ENCODE measurements around the gene ADGB.

ADGB gene

DNA sequence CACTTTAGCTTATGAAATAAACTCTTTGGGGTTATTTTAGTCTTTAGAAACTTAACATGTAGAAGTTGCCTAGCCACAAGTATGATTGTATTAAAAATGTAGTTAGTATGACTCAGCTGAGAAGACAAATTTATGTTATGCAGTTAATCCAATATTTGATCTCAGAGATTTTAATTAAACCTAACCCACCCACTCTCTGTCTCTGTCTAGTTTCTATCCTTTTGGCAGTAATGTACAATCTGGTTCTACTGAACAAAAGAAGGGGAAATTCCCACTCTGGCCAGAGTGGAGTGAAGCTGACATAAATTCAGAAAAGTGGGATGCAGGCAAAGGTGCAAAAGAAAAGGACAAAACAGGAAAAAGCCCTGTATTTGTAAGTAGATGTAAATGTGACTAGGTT, 36.4 kb downstream of the ADGB start:
- DNase-seq, result no peak

DNA sequence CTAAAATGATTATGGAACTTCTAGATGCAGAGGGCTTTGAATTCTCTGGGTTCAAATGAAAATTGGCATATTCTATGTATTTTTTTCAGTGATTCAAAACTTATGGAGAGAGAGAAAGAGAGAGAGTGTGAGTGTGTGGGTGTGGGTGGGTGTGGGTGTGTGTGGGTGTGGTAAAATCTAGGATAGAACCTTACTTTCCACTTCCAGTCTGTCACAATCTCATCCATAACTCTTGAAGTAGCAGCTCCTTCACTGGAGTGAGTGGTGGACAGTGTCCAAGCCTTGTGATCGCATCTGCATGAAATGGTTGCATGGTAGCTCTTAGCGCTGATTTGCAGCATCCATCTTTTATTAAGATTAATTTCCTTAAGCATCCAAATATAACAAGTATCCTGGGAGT, 37.7 kb downstream of the ADGB start:
- no peak for DNase-seq

DNA sequence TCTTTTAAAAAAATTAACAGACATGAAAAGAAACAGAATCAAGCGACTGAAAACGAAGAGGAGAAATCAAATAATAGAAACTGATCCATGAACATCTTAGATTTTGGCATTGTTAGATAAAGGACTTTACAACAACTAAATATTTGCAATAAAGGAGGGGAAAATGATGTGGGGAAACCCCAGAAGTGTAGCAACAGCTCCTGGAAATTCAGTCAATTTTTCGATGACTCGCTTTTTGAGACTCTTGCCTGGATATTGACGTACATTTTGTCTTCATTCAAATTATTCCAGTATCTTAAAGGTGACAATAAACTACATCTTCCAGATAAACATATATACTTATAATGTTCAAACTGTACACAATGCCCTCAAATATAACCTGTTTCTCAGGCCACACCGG, 44.1 kb downstream of the ADGB start:
- DNase-seq, result no peak

DNA sequence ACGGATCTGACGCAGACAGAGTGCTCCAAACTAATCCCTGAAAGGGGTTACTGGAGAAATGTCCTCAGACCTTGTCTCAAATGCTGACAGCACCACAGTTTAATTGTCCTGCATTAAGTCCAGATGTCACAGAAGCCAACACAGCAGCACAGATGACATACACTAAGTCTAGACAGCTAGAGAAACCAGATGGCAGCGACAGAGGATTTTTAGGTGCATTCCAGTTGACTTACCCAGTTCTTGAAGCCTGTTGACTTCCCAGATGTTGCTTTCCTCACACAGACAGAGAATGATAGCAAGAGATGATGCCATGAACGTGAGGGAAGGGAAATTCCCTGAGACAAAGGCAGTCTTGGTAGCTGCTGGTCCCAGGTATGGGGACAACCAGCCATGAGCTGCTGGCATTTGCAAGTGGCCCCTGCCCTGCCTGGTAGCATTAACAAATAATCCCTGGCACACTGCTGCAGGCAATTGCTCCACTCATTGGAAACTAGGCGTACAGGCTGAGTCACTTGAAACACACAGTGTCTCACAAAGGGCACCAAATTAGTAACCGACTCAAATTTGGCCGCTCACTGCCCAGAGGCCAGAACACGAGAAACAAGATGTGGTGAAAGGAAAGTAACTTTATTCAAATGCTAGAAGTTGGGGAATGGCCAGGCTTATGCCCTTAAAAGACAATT, 52.2 kb downstream of the ADGB start:
- no peak for DNase-seq

DNA sequence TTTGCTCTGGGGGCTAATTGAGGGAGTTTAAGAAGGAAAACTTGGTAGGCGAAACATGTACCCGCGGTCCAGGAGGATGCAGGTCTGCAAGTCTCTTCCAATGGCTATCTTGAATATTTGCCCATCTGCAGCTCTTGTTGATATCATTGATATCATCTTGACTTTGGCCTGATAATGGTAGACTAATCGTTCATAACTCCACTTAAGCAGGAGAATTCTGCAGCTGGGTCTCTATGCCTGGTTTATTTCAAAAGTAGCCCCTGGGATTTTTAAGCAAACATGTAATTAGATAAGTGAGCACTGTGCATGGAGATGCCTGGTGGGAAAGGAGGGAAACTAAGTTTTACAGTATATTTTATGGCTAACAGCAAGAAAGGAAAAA, 52.7 kb downstream of the ADGB start:
- DNase-seq, result no peak

DNA sequence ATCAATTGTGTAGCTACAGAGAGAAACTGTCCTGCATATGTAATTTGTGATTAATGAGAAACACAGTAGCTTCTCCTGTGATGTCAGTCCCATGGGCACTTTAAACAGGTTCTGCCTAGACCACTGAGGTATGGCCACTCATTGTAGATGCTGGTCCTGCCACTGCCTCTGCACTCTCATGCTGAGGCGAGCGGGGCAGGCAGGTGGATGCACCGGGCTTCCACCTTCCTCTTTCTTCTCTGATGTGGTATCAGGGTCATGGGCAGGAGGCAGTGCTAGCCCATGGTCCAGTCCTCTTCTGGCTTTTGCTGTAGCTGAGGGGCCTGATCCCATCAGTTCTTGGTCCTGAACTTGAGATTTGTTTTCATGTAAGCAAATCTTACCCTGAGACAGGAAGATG, 58.7 kb downstream of the ADGB start:
- DNase-seq, result no peak

DNA sequence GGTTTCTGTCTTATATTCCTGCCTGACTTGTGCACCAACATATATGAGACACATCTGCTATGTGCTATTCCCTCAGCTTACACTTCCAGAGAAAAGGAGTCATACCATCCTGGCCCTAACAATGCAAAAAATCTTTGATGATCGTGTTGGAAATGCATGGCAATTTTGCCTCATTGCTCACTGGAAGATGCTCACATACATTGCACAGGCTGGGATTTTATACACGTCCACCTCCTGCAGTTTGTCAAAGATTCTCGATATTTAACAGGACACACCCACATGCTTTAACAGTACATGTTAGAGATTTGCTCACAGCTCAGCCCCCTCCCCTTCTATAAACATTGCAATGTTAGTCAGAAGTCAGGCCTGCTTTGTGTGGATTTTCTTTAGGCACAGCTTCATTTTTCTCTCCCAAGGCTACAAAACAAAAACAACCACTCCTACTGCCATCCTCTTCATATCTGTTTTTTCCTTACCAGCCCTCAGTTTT, 66.1 kb downstream of the ADGB start:
- DNase-seq, result no peak

DNA sequence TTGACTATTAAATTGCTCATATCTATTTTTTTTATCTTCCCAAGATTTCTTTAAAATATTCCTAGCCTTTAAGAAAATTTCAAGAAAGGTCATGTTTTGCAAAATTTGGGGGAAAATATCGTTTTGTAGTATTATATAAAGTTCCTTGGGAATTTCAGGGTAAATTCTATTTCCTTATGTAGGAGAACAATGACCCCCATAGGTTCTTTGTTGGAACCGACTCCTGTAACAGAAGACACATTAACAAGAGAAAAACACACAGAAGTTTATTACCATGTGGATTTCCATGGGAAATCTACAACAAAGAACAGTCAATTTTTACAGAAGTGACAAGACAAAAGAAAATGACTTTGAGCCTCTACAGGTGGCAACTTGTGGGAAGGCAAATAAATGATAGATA, 68.1 kb downstream of the ADGB start:
- DNase-seq, result no peak

DNA sequence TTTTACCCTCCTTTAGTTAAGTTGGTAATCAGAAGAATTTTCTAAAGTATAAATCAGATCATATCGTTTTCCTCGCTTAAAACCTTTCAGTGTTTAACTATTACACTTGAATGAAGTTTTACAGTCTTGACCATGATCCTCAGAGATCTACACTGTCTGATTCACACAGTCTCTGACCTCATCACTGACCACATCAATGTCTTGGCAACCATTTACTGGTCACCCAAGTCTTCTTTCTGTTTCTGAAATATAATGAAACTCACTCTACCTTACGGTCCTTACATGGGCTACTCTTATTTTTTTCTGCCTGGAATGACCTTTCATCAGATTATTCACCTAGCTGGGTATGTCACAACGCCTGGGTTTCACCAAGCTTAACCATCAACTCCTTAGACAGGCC, 71.4 kb downstream of the ADGB start:
- no peak for DNase-seq

DNA sequence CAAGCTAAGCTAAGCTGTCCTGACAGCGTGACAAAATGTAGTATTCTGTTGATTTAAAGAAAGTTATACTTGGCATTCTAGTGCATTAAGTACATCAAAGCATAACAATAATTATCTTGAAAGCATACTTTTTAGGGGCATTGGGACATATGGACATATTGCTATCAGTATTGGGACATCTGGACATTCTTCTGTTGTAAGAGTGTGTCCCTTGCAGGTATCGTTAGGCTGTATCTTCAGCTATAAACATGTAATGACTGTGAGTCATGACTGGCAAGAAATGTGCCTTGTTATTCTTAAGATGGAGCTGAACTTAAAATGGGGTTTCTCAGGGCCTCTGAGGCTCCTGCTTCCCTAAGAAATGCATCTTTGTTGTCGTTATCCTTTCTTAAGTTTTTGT, 74.3 kb downstream of the ADGB start:
- DNase-seq, result no peak

DNA sequence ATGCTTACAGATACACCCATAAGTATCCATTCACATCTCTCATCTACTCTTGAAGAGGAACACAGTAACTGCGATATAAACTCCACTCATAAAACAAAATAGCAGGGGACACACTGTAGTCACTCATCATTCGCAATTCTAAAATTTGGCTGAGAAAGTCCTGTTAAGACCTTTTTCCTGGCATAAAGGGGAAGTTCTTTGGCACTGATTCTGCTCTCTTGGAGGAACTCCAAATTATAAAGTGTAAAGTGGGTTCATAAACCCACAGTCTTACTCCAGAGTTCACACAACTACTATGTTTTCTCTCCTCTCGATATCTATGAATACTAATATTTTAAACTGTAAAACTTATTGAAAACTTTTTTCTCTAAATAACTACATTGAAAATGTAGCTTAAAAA, 80.6 kb downstream of the ADGB start:
- no peak for DNase-seq

DNA sequence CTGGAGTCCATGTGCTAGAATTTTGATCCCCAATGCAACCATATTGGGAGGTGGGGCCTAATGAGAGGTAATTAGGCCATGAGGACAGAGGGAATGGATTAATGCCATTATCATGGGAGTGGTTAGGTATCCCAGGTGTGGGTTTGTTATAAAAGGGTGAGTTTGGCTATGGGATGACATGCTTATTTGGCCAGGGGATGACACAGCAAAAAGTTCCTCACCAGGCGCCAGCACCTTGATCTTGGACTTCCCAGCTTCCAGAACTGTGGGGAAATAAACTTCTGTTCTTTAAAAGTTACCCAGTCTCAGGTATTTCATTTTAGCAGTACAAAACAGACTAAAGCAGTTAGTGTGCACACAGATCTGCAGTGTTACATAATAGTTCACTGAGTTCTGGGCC, 84.1 kb downstream of the ADGB start:
- DNase-seq, result no peak

DNA sequence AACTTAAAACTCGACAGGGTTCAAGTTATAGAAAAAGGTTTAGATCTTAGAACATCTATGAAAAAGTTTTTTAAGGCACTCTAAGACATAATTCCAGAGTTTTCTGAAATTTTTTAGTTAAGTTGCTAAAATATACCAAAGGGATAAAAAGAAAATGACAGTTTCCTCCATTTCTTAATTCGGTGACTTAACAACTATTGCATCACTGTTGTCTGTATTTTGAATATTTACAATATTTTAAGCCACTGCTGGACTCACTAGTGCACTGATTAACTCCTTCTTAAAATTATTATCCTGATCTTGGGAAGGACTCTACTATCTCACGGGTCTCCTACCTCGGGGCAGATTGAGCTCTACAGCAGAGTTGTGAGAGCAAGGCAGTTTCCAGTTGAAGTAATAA, 91.0 kb downstream of the ADGB start:
- no peak for DNase-seq

DNA sequence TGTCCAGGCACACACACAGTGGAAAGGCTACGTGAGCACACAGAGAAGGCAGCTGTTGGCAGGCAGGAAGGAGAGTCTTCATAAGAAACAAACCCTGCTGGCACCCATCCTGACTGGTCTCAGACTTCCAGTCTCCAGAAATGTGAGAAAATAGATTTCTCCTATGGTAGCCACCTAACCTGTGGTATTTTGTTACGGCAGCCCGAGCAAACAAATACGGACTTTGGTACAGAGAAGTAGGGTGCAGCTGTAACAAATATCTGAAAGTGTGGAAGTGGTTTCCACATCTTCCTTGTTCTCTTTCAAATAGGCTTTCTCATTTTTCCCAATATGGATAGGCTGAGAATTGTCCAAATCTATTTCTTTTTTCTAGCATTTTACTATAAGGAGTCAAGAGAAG, 94.6 kb downstream of the ADGB start:
- DNase-seq, result no peak

DNA sequence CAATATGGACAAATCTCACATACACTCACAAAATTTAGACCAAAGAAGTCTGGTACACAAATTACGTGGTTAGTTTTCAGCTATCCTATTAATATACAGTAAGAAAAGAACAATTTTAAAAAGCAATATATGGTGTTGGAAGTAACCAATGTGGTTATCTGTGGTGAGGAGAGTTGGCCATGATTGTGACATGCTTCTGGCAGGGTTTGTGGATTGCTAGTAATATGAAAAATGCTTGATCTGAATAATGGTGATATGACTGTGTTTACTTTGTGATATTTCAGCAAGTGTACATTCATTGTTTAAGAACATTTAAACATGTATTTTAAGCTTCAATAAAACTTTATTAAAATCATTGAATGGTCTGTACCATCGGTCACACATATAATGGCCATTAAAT, 99.1 kb downstream of the ADGB start:
- no peak for DNase-seq

DNA sequence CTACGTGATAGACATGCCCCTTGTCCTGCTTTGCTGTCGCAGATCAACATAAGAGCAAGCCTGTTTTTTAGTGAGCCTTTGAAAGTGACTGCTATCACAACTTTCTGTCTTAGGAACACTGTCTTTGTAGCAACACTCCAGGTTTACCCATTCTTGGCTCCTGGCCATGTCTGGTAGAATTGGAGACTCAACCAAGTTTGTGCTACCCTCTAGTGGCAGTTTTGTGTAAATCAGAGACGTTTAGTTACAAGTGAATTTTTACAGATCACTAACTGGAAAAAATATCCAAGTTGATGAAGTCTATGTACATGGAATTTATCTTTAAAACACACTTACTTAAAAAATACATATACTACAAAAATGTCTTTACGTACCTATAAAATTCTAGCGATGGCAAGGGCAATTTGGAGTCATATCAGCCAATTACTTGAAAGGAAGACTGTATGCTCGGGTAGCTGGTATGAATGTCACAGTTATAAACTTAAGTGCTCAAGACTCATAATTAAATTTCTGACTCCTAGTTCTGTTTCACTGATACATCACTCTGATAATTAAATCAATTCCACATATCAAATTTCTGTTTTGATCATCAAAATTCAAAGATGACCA, 101.4 kb downstream of the ADGB start:
- DNase-seq, result no peak

DNA sequence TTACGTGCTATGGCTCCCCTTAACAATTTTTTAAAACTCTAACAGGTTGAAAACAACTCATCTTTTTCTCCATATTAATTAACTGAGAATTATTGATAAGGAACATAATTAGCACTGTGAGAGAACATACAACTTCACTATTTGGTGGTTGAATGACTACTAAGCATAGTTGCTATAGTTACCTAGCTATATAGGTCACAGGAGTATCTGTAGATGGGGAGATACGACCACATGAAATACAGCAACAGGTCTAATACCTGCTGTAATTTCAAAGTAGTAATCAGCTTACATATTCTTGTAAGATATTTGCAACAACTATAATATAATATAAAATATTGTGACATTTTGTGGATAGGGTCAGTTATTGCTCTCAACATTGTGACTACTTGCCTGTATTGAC, 102.9 kb downstream of the ADGB start:
- no peak for DNase-seq

DNA sequence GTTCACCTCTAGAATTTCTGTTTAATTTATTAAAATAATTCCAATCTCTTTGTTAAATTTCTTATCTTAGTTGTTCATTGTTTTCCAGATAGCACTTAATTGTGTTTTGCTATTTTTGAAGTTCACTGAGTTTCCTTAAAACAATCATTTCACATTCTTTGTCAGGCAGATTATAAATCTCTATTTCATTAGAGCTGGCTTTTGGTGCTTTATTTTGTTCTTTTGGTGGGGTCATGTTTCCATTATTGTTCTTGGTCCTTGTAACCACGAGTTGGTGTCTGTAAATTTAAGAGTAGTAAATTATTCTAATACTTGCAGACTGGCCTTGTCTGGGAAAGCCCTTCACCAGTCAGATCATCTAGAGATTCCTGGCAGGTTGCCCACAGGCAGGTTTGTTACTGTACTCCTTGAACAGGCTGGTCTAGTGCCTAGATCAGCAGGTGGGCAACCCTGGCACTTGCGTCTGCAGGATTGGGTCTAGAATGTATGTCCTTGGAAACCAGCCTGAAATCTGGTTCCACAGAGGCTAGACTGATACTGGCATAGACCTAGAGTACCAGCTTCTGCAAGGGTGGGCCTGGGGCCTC, 110.4 kb downstream of the ADGB start:
- DNase-seq, result no peak

DNA sequence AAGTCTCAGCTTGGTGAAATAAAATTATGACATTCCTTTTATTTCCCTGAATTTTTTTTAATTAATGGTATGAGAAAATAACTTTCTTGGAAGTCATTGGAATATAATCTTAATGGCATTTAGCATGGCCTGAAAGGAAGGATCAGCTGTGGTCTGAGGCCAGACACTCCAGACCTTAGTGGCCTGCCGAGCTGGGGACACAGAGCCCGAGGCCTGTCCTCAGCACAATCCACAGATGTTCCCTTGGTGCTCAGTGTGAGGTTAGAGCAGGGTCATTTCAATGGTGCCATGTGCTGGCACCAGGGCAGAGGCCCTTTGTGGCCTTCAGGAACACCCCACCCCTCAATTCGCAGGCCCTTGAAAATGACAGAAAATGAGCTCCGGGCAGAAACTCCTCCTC, 120.6 kb downstream of the ADGB start:
- DNase-seq, result no peak

DNA sequence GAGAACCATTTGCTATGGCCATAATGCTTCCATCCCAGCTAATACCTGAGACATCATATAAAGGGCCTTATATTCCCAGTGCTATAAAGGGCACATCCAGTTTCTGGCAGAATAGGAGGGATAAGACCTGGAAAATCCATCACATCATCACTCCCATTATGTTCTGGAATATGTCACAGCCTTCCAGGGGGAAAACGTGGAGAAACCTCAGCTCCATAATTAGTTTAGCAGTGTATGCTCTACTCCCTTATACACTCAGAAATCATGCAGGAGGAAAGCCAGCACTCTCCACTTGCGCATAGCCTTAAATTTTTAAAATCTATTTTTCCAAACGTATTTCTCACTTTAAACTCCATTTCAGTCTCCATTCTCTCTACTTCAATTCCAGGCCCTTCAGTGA, 140.9 kb downstream of the ADGB start:
- no peak for DNase-seq

DNA sequence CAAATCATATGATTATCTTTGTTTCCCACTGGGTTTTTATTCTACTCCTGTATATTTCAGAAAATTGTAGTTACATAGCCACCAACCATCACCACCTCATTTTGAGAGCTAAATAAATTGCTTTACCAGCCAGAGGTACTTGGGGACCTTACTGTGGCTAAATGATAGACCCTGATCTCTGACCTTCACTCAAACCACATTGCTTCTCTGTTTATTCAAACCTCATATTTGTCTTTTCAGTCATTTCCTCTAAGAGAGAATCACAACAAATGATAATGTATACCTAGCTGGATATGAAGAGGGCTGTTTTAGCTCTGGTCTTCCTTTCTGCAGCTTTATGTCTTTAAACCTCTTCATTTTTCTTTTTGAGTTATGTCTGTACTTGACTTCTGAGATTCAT, 142.8 kb downstream of the ADGB start:
- DNase-seq, result no peak

DNA sequence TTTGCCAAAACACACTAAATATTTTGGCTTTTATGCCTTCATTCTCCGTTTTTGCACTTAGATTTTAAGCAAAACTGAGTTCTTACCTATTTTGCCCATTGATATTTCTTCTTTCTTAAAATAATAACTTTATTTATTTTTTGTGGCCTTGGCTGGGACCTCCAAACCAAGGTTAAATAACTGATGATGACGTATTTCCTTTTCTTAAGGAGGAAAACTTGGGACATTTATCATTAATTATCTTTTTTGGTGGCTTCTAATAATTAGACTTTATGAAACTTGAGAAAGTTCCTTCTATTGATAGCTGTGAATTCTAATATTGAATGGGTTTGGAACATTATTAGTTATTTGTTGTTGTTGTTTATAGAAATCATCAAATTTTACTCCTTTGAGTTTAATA, 154.5 kb downstream of the ADGB start:
- DNase-seq, result no peak

DNA sequence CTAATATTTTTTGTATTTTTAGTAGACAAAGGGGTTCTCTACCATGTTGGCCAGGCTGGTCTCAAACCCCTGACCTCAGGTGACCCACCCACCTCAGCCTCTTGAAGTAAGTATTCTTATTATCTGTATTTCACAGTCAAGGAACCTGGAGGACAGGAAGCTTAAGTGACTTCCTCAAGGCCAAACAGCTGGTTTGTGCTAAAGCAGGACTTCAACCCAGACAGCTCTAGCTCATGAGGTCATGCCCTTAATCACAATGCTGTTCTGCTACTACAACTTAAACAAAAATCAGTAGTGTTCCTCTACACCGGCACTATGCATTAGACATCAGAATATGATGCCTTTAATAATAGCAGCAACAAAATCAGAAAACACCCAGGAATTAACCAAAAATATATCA, 168.9 kb downstream of the ADGB start:
- no peak for DNase-seq

DNA sequence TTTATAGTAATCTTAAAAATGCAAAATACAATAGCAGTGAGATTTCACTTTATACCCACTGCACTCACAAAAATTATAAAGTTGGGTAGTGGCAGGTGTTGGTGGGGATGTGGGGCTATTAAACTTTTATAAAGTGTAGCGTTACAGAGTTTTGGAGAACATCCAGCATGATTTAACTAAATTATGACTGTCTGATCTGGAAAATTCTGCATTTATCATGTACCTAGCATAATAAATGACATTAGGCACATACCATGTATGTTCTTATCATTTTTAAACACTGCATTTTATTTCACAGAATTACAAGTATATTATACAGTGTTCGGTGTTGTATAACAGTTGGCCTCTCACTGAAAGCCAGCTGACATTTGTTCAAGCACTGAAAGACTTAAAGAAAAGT, 169.9 kb downstream of the ADGB start:
- no peak for DNase-seq
